ENCODE measurements around the gene RAPGEF6.

Gene RAPGEF6

DNA sequence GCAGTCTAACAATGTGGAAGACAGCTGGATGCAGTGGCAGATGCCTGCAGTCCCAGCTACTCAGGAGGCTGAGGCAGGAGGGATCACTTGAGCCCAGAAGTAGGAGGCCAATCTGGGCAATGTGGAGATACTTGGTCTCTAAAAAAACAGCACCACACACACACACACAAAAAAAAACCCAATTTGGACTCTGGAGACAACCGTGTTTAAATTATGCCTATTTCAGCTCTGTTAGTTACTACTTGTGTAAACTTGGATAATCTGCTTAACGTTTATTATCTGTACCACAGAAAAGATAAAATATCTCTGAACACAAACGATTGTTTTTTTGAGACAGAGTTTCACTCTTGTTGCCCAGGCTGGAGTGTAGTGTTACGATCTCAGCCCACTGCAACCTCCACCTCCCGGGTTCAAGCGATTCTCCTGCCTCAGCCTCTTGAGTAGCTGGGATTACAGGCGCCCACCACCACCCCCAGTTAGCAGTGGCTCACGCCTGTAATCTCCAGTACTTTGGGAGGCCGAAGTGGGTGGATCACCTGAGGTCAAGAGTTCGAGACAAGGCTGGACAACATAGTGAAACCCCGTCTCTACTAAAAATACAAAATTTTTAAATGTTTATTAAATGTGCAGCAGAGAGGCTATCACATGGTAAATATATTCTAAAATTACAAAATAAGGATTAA, 17.7 kb downstream of the RAPGEF6 start:
- ChIA-PET CTCF (interaction anchor here (0.6 to 3.4 kb wide), 4 partner anchors 9 to 28 kb away, joined by 3 to 9 read pairs (median 4); no protein-coding TSS in a partner anchor), POLR2A (no interaction called here)
- H3K4me3 ChIP-seq (ENCODE audit: low read depth, low read length), result no peak overlapping the region
- no peak for TF ChIP-seq CTCF (IDR thresholded peaks at IDR 0.05; ENCODE audit: insufficient read depth, low read length, missing control alignments)
- no peak for DNase-seq (ENCODE audit: low read depth, low spot score)

DNA sequence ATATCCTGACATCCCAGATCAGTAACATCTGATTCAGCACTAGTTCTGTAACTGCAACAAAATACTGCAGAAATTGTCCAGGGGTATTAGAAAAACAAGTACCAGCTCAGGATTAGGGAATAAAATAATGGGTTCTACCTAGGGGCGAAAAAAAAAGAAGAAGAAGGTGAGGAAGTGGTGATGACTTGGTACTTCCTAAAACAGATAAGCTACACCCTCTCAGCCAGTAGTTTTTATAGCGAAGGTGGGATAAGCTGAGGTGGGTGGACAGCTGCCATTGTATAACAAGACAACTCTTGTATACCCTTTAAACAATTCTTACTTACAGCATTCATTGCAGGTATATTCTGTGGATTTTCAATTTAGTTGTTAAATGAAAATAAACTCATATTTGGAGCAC, 19.1 kb downstream of the RAPGEF6 start:
- TF ChIP-seq CTCF (IDR thresholded peaks at IDR 0.05; ENCODE audit: insufficient read depth, low read length, missing control alignments), result no peak
- DNase-seq (ENCODE audit: low read depth, low spot score), result no peak
- H3K4me3 ChIP-seq (ENCODE audit: low read depth, low read length), result no peak overlapping the region
- CTCF ChIA-PET, result interaction anchor here (1.0 to 3.4 kb wide), 2 partner anchors 16 to 26 kb away, joined by 5 to 9 read pairs; no protein-coding TSS in a partner anchor
- POLR2A ChIA-PET, result interaction anchor here (1.6 kb wide), 1 partner anchor 181 kb away, joined by 3 read pairs; the partner anchor contains the start of gene FNIP1

- CTCF ChIA-PET, result interaction anchor here (1.3 to 1.6 kb wide), 2 partner anchors 15 to 24 kb away, joined by 4 to 6 read pairs; no protein-coding TSS in a partner anchor
- TF ChIP-seq CTCF (IDR thresholded peaks at IDR 0.05; ENCODE audit: insufficient read depth, low read length, missing control alignments), result no peak
- no peak for DNase-seq (ENCODE audit: low read depth, low spot score)
- POLR2A ChIA-PET, result no interaction called here
- no peak overlapping the region for H3K4me3 ChIP-seq (ENCODE audit: low read depth, low read length)
Measured at GRCh38 chr5:131613423-131613822, 21.6 kb downstream of the RAPGEF6 start.

GRCh38 chr5:131611064-131611381, 24.0 kb downstream of the RAPGEF6 start:
- CTCF ChIA-PET, result interaction anchor here (0.9 to 2.5 kb wide), 3 partner anchors 19 to 452 kb away, joined by 5 to 13 read pairs (median 10); no protein-coding TSS in a partner anchor
- POLR2A ChIA-PET, result no interaction called here
- TF ChIP-seq CTCF (IDR thresholded peaks at IDR 0.05; ENCODE audit: insufficient read depth, low read length, missing control alignments), result no peak
- H3K4me3 ChIP-seq (ENCODE audit: low read depth, low read length), result no peak overlapping the region
- no peak for DNase-seq (ENCODE audit: low read depth, low spot score)

DNA sequence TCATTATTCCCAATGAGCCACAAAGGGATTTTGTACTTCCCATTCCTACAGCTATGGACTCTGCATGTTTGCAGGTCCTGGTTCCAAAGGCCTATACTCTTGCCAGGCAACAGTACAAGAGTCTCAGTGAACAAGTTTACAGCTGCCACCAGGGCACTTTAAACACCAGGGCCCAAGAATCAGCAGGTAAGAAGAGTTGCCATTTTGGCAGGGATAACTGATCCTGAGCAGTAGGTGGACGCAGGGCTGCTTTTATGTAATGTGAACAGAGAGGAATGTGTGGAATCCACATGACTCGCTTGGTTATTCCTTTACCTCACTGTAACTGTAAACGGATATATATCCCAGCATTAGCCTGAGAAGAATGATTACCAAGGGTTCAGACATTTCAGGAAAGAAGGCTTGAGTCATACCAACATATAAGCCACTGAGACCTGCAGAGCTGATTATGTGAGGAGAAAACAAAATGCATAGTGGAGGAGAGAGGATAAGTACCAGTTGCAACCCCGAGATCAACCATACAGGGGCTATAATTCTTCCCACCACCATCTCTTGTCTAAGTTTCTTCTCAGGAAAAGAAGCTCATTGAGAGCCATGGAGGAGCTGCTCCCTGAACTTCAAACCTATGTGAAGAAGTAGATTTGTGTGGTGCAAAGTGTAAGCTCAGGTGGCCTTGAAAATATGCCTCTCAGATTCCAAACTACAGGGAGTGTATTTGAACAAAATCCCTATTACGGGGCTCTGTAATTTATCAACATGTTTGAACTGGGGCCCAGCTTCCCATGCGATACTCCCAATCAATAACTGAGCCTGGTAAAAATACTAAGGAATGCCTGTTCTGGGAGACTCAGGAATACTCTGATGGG, 24.6 kb downstream of the RAPGEF6 start:
- ChIA-PET POLR2A (no interaction called here), CTCF (interaction anchor here (0.7 to 2.5 kb wide), 6 partner anchors 9 to 452 kb away, joined by 3 to 13 read pairs (median 5); no protein-coding TSS in a partner anchor)
- no peak for TF ChIP-seq CTCF (IDR thresholded peaks at IDR 0.05; ENCODE audit: insufficient read depth, low read length, missing control alignments)
- peak; percentile 85 for DNase-seq (ENCODE audit: low read depth, low spot score)
- no peak overlapping the region for H3K4me3 ChIP-seq (ENCODE audit: low read depth, low read length)

DNA sequence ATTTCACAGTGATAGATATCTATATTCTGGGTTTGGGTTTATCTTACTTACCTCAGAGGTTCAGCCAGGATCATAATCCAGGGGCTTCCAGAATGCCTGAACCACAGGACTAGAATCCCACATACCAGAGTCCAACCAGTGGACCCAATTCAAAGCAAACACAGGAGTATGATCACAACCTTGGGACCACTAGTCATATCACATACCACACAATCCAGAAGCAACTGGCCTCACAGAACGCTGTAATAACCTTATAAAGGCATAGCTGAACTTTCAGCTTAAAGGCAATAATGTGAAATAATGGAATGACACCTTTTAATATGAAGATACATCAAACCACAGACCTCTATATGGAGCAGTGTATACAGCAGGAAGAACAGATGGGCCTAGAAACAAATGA, 25.3 kb downstream of the RAPGEF6 start:
- DNase-seq (ENCODE audit: low read depth, low spot score), result peak; percentile 56
- no peak overlapping the region for H3K4me3 ChIP-seq (ENCODE audit: low read depth, low read length)
- ChIA-PET POLR2A (no interaction called here), CTCF (interaction anchor here (0.7 to 2.5 kb wide), 5 partner anchors 9 to 145 kb away, joined by 3 to 13 read pairs (median 5); no protein-coding TSS in a partner anchor)
- TF ChIP-seq CTCF (IDR thresholded peaks at IDR 0.05; ENCODE audit: insufficient read depth, low read length, missing control alignments), result no peak
